ENCODE data around the gene KCNA1. TPM values are rescaled to one million over a fixed set of nuclear protein-coding genes. Genes with fewer than 3 reads are reported as not detected.

KCNA1 gene
- total RNA-seq, 1 experiment from 2014 or later, result not detected

- no peak for TF ChIP-seq CTCF (IDR thresholded peaks at IDR 0.05 in 2 of 3, conservative IDR thresholded peaks at IDR 0.05 in 1 of 3; ENCODE audit: borderline replicate concordance in 1 of 3, insufficient read depth in 1 of 3, low read depth in 2 of 3, low read length in 2 of 3)
- no peak for TF ChIP-seq ZNF274 (IDR thresholded peaks at IDR 0.05; ENCODE audit: low read depth, low read length)
- TF ChIP-seq TCF7L2 (IDR thresholded peaks at IDR 0.05; ENCODE audit: borderline replicate concordance, extremely low read depth, insufficient read depth, insufficient read length), result no peak
- no peak for TF ChIP-seq MAX (IDR thresholded peaks at IDR 0.05)
- no peak for TF ChIP-seq EGR1 (IDR thresholded peaks at IDR 0.05; ENCODE audit: low read depth)
- no peak for TF ChIP-seq EZH2phosphoT487 (IDR thresholded peaks at IDR 0.05; ENCODE audit: borderline replicate concordance)
- TF ChIP-seq POLR2AphosphoS5 (IDR thresholded peaks at IDR 0.05; ENCODE audit: low read depth, low read length), result no peak
- no peak for TF ChIP-seq ZFX (IDR thresholded peaks at IDR 0.05)
- no peak for TF ChIP-seq SIN3A (IDR thresholded peaks at IDR 0.05; ENCODE audit: low read depth)
- TF ChIP-seq RAD21 (IDR thresholded peaks at IDR 0.05; ENCODE audit: low read depth), result no peak
- TF ChIP-seq YY1 (IDR thresholded peaks at IDR 0.05; ENCODE audit: extremely low read depth, insufficient replicate concordance, low read depth, low read length), result no peak
- TF ChIP-seq ELF1 (IDR thresholded peaks at IDR 0.05; ENCODE audit: borderline replicate concordance, low read depth), result no peak
- Histone ChIP-seq H3K4me1 (ENCODE audit: control insufficient read depth in 1 of 2, insufficient read depth in 2 of 2, low read length in 2 of 2) (no peaks in the 10 kb centered on the region), H3K27me3 (ENCODE audit: insufficient read depth, low read length) (peaks cover 75% of the 10 kb centered on the region), H3K36me3 (ENCODE audit: control insufficient read depth in 1 of 2, insufficient read depth in 2 of 2, low read length in 2 of 2) (no peaks in the 10 kb centered on the region), H3K4me2 (ENCODE audit: low read length) (no peak overlapping the region), H3K9ac (ENCODE audit: low read length) (no peak overlapping the region), H3K9me2 (ENCODE audit: insufficient read depth) (no peaks in the 10 kb centered on the region), H3K4me3 (replicated peaks in 1 of 2; ENCODE audit: low read depth in 1 of 2, low read length in 2 of 2) (no peak overlapping the region), H4K20me1 (ENCODE audit: insufficient read depth) (no peaks in the 10 kb centered on the region), H3K9me3 (ENCODE audit: control insufficient read depth in 1 of 2, insufficient read depth in 1 of 2, low read depth in 1 of 2, low read length in 2 of 2) (no peaks in the 10 kb centered on the region), H2AFZ (ENCODE audit: low read depth, low read length, poor library complexity, severe bottlenecking) (no peak overlapping the region), H3K27ac (ENCODE audit: low read depth, low read length) (no peak overlapping the region), H3K79me2 (ENCODE audit: insufficient read depth, low read length) (no peaks in the 10 kb centered on the region)
- RAD21 ChIA-PET (ENCODE audit: low non-redundant PET in 1 of 2, low total read pairs in 2 of 2, uncharacterized antibody in 2 of 2, unreplicated experiment in 2 of 2), result no interaction called here
- ATAC-seq (no peak), DNase-seq (ENCODE audit: low read depth, low spot score) (no peak)
- BruUV-seq (replicated peaks), result no TSS peak
- POLR2A ChIA-PET, result no interaction called here
- CTCF ChIA-PET, result no interaction called here
- intact Hi-C loops (cut with micrococcal nuclease), result no loop called here
These were observed 45.1 kb downstream of the KCNA1 start for GRCh38 chr12:4954621-4955354.
